ENCODE results near the gene SLIT1. TPM values are rescaled to one million over a fixed set of nuclear protein-coding genes. Genes with fewer than 3 reads are reported as not detected.

The SLIT1 gene
- total RNA-seq, 1 experiment from 2014 or later: not detected

GRCh38 chr10:97017474-97017903, 168.3 kb downstream of the SLIT1 start:
- Mint-ChIP-seq H3K27me3 (ENCODE audit: insufficient read depth, unreplicated experiment) (peaks cover 14% of the 10 kb centered on the region), H3K4me1 (ENCODE audit: insufficient read depth, unreplicated experiment) (no peaks in the 10 kb centered on the region), H3K9me3 (ENCODE audit: unreplicated experiment) (no peaks in the 10 kb centered on the region), H3K36me3 (ENCODE audit: insufficient read depth, unreplicated experiment) (no peaks in the 10 kb centered on the region), H3K4me3 (ENCODE audit: unreplicated experiment) (no peak overlapping the region), H3K27ac (ENCODE audit: low read depth, unreplicated experiment) (no peak overlapping the region)
- BruUV-seq (replicated peaks): no TSS peak
- ChIA-PET POLR2A (no interaction called here), CTCF (interaction anchor here (0.9 kb wide), 1 partner anchor 473 kb away, joined by 4 read pairs; no protein-coding TSS in a partner anchor)
- DNase-seq (ENCODE audit: unreplicated experiment): no peak
- no peak for TF ChIP-seq CTCF (IDR thresholded peaks at IDR 0.05; ENCODE audit: unreplicated experiment)
- intact Hi-C loops (cut with micrococcal nuclease): no loop called here

- no peaks in the 10 kb centered on the region for H3K36me3 Mint-ChIP-seq (ENCODE audit: insufficient read depth, unreplicated experiment)
- no peak for DNase-seq (ENCODE audit: unreplicated experiment)
- no peaks in the 10 kb centered on the region for H3K4me1 Mint-ChIP-seq (ENCODE audit: insufficient read depth, unreplicated experiment)
- BruUV-seq (replicated peaks): no TSS peak
- ChIA-PET POLR2A (no interaction called here), CTCF (interaction anchor here (0.6 to 1.4 kb wide), 4 partner anchors 14 to 649 kb away, joined by 4 to 5 read pairs (median 4); no protein-coding TSS in a partner anchor)
- intact Hi-C loops (cut with micrococcal nuclease): no loop called here
- TF ChIP-seq CTCF (IDR thresholded peaks at IDR 0.05; ENCODE audit: unreplicated experiment): no peak
- H3K27me3 Mint-ChIP-seq (ENCODE audit: insufficient read depth, unreplicated experiment): peaks cover 17% of the 10 kb centered on the region
- H3K9me3 Mint-ChIP-seq (ENCODE audit: unreplicated experiment): no peaks in the 10 kb centered on the region
- no peak overlapping the region for H3K4me3 Mint-ChIP-seq (ENCODE audit: unreplicated experiment)
- H3K27ac Mint-ChIP-seq (ENCODE audit: low read depth, unreplicated experiment): no peak overlapping the region
Measured at GRCh38 chr10:97016728-97017473, 168.9 kb downstream of the SLIT1 start.

DNA sequence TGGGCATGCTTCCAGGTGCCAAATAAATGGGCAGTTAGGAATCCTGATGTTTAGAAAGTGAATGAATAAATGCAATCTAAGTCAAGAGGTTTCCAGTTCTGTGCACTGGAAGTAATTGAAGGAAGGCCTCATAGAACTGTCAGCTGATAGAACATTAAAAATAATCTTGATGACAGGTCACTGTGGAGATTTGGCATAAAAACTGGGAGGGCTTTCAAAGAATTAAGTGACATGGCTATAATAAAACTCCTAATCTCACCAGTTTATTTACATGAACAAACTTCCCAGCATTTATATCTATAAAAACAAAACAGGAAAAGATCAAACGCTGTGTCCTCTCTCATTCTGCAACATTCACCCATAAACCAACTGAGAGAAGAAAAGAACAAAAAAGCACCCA, 170.5 kb downstream of the SLIT1 start:
- ChIA-PET CTCF (interaction anchor here (1.2 kb wide), 1 partner anchor 22 kb away, joined by 6 read pairs; no protein-coding TSS in a partner anchor), POLR2A (no interaction called here)
- Mint-ChIP-seq H3K27ac (ENCODE audit: low read depth, unreplicated experiment) (no peak overlapping the region), H3K9me3 (ENCODE audit: unreplicated experiment) (no peaks in the 10 kb centered on the region), H3K36me3 (ENCODE audit: insufficient read depth, unreplicated experiment) (no peaks in the 10 kb centered on the region), H3K27me3 (ENCODE audit: insufficient read depth, unreplicated experiment) (peaks cover 19% of the 10 kb centered on the region), H3K4me1 (ENCODE audit: insufficient read depth, unreplicated experiment) (no peaks in the 10 kb centered on the region), H3K4me3 (ENCODE audit: unreplicated experiment) (no peak overlapping the region)
- no peak for DNase-seq (ENCODE audit: unreplicated experiment)
- no TSS peak for BruUV-seq (replicated peaks)
- TF ChIP-seq CTCF (IDR thresholded peaks at IDR 0.05; ENCODE audit: unreplicated experiment): no peak
- intact Hi-C loops (cut with micrococcal nuclease): no loop called here

DNA sequence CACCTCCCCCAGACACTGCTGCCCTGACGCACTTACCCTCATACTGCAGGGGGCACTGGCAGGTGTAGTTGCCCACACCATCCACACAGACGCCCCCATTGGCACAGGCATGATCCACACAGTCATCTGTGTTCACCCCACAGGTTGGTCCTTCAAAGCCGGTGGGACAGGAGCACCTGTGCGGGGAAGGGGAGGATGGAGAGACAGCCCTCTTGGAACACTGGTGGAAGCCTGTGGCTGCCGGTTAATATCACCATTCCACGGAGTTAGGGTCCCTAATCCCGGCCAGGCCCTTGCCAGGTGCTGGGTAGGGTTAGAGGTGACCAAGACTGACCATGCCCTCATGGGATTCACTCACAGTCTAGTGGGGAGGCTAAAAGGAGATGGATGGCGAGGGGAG, 171.8 kb downstream of the SLIT1 start:
- TF ChIP-seq CTCF (IDR thresholded peaks at IDR 0.05; ENCODE audit: unreplicated experiment): no peak
- Mint-ChIP-seq H3K4me1 (ENCODE audit: insufficient read depth, unreplicated experiment) (no peaks in the 10 kb centered on the region), H3K4me3 (ENCODE audit: unreplicated experiment) (no peak overlapping the region), H3K27ac (ENCODE audit: low read depth, unreplicated experiment) (no peak overlapping the region), H3K36me3 (ENCODE audit: insufficient read depth, unreplicated experiment) (no peaks in the 10 kb centered on the region), H3K9me3 (ENCODE audit: unreplicated experiment) (no peaks in the 10 kb centered on the region), H3K27me3 (ENCODE audit: insufficient read depth, unreplicated experiment) (peaks cover 11% of the 10 kb centered on the region)
- POLR2A ChIA-PET: no interaction called here
- intact Hi-C loops (cut with micrococcal nuclease): no loop called here
- no TSS peak for BruUV-seq (replicated peaks)
- CTCF ChIA-PET: interaction anchor here (1.4 to 2.3 kb wide), 2 partner anchors 11 to 22 kb away, joined by 6 to 10 read pairs; no protein-coding TSS in a partner anchor
- DNase-seq (ENCODE audit: unreplicated experiment): no peak

Data from MCF 10A (cell line).